Smooth muscle cell (in vitro differentiated cells): ENCODE results near the gene SPEF2. TPM values are rescaled to one million over a fixed set of nuclear protein-coding genes. Genes with fewer than 3 reads are reported as not detected.

Source experiments
- DNase-seq: peaks from one replicate; lab custom pipeline; 2025; ENCODE audit not compliant: unreplicated experiment; lab: John Stamatoyannopoulos, UW
- H2AFZ ChIP-seq: fragments of 200-600 bp; sonication (generic); 2 replicates; pipeline ENCODE4 v1.6.0; 2016; ENCODE audit warnings: antibody characterized with exemption, low read depth, mild to moderate bottlenecking
- H3F3A ChIP-seq: fragments of 200-600 bp; sonication (generic); 2 replicates; pipeline ENCODE4 v1.6.0; 2017; ENCODE audit warnings: antibody characterized with exemption, low read depth
- H3K27ac ChIP-seq: fragments of 200-600 bp; sonication (generic); 2 replicates; pipeline ENCODE4 v1.5.1; 2016; ENCODE audit warnings: low read depth, mild to moderate bottlenecking
- H3K27me3 ChIP-seq: fragments of 200-600 bp; sonication (generic); 2 replicates; pipeline ENCODE4 v1.6.1; 2016; ENCODE audit warnings: low read depth, mild to moderate bottlenecking
- H3K36me3 ChIP-seq: fragments of 200-600 bp; sonication (generic); 2 replicates; pipeline ENCODE4 v1.5.1; 2016; ENCODE audit warnings: low read depth
- H3K4me1 ChIP-seq: fragments of 200-600 bp; sonication (generic); 2 replicates; pipeline ENCODE4 v1.5.1; 2016; ENCODE audit warnings: low read depth
- H3K4me2 ChIP-seq: fragments of 200-600 bp; sonication (generic); 2 replicates; pipeline ENCODE4 v1.6.0; 2016; ENCODE audit warnings: mild to moderate bottlenecking
- H3K4me3 ChIP-seq: fragments of 200-600 bp; sonication (generic); 2 replicates; pipeline ENCODE4 v1.5.1; 2016; ENCODE audit warnings: mild to moderate bottlenecking
- H3K79me2 ChIP-seq: fragments of 200-600 bp; sonication (generic); 2 replicates; pipeline ENCODE4 v1.6.0; 2016; ENCODE audit warnings: low read depth, mild to moderate bottlenecking
- H3K9ac ChIP-seq: fragments of 200-600 bp; sonication (generic); 2 replicates; pipeline ENCODE4 v1.6.0; 2016; ENCODE audit warnings: low read depth
- H3K9me3 ChIP-seq: fragments of 200-600 bp; sonication (generic); replicated peaks from 2 replicates; pipeline ENCODE4 v1.5.1; 2016; ENCODE audit warnings: low read depth
- H4K20me1 ChIP-seq: fragments of 200-600 bp; sonication (generic); 2 replicates; pipeline ENCODE4 v1.6.0; 2016; ENCODE audit warnings: low read depth
- CTCF ChIP-seq: fragments of 200-600 bp; sonication (generic); IDR thresholded peaks from 2 replicates; pipeline ENCODE4 v1.5.1; 2017; ENCODE audit warnings: borderline replicate concordance, mild to moderate bottlenecking, antibody characterized with exemption; ENCODE audit not compliant: insufficient read depth, poor library complexity, severe bottlenecking
- WGBS: methylation state at CpG from one replicate; pipeline ENCODE4 v1.1.7; 2016; ENCODE audit warnings: low lambda C conversion rate; 5-methylcytosine and 5-hydroxymethylcytosine counted together
- polyA plus RNA-seq: library from polyadenylated mRNA; unstranded; fragments of >200 nt; fragmentation: Nextera tagmentation; extraction: Ambion mirVana; gene quantifications from 2 replicates; pipeline ENCODE4 v1.2.1, GENCODE V29; 2016
- total RNA-seq: library from RNA; depleted of rRNA; stranded (reverse); fragments of >200 nt; gene quantifications from 2 replicates; pipeline ENCODE4 v1.2.3, GENCODE V29; 2014

The SPEF2 gene
- total and polyA plus RNA-seq, 2 experiments from 2014 or later: 3.1 to 4.8 TPM

GRCh38 chr5:35743644-35744043 is 126.0 kb downstream of the SPEF2 start:
- no peak for DNase-seq
- no peak for TF ChIP-seq CTCF

GRCh38 chr5:35745193-35745592 is 127.5 kb downstream of the SPEF2 start:
- no peaks in the 10 kb centered on the region for H3K36me3 ChIP-seq
- H3K4me2 ChIP-seq: no peak overlapping the region
- H4K20me1 ChIP-seq: no peaks in the 10 kb centered on the region
- TF ChIP-seq CTCF: no peak
- no peaks in the 10 kb centered on the region for H3F3A ChIP-seq
- H3K9me3 ChIP-seq: no peaks in the 10 kb centered on the region
- H3K4me1 ChIP-seq: no peaks in the 10 kb centered on the region
- no peak overlapping the region for H3K9ac ChIP-seq
- no peak overlapping the region for H2AFZ ChIP-seq
- no peak for DNase-seq
- no peaks in the 10 kb centered on the region for H3K27me3 ChIP-seq
- no peak overlapping the region for H3K4me3 ChIP-seq
- WGBS: 92% methylated on average over 8 of the region's 8 CpGs
- H3K27ac ChIP-seq: no peak overlapping the region
- H3K79me2 ChIP-seq: no peaks in the 10 kb centered on the region

More at GRCh38 chr5:35743644-35744043, 126.0 kb downstream of the SPEF2 start:
- no peaks in the 10 kb centered on the region for H3K9me3 ChIP-seq
- no peaks in the 10 kb centered on the region for H4K20me1 ChIP-seq
- H2AFZ ChIP-seq: no peak overlapping the region
- no peaks in the 10 kb centered on the region for H3K4me1 ChIP-seq
- no peak overlapping the region for H3K9ac ChIP-seq
- no peaks in the 10 kb centered on the region for H3F3A ChIP-seq
- no peak overlapping the region for H3K27ac ChIP-seq
- no peaks in the 10 kb centered on the region for H3K79me2 ChIP-seq
- H3K36me3 ChIP-seq: no peaks in the 10 kb centered on the region
- H3K27me3 ChIP-seq: no peaks in the 10 kb centered on the region
- no peak overlapping the region for H3K4me2 ChIP-seq
- H3K4me3 ChIP-seq: no peak overlapping the region

- no peaks in the 10 kb centered on the region for H3K79me2 ChIP-seq
- no peak overlapping the region for H3K4me2 ChIP-seq
- H3F3A ChIP-seq: no peaks in the 10 kb centered on the region
- H3K9ac ChIP-seq: no peak overlapping the region
- no peaks in the 10 kb centered on the region for H3K36me3 ChIP-seq
- TF ChIP-seq CTCF: no peak
- no peak overlapping the region for H3K27ac ChIP-seq
- no peak for DNase-seq
- H3K27me3 ChIP-seq: no peaks in the 10 kb centered on the region
- 92% methylated on average over 3 of the region's 3 CpGs for WGBS
- H3K4me3 ChIP-seq: no peak overlapping the region
- no peaks in the 10 kb centered on the region for H3K9me3 ChIP-seq
- H4K20me1 ChIP-seq: no peaks in the 10 kb centered on the region
- no peak overlapping the region for H2AFZ ChIP-seq
- no peaks in the 10 kb centered on the region for H3K4me1 ChIP-seq
Measured at GRCh38 chr5:35745660-35746059, 128.0 kb downstream of the SPEF2 start.

GRCh38 chr5:35752012-35752411 is 134.3 kb downstream of the SPEF2 start:
- H3K9me3 ChIP-seq: no peaks in the 10 kb centered on the region
- no peak overlapping the region for H3K9ac ChIP-seq
- no peak for TF ChIP-seq CTCF
- no peaks in the 10 kb centered on the region for H3K79me2 ChIP-seq
- no peak overlapping the region for H2AFZ ChIP-seq
- no peaks in the 10 kb centered on the region for H4K20me1 ChIP-seq
- H3K27me3 ChIP-seq: no peaks in the 10 kb centered on the region
- no peak for DNase-seq
- 90% methylated on average over 6 of the region's 6 CpGs for WGBS
- H3K27ac ChIP-seq: no peak overlapping the region
- no peak overlapping the region for H3K4me3 ChIP-seq
- H3K4me1 ChIP-seq: no peaks in the 10 kb centered on the region
- no peak overlapping the region for H3K4me2 ChIP-seq
- no peaks in the 10 kb centered on the region for H3K36me3 ChIP-seq
- H3F3A ChIP-seq: no peaks in the 10 kb centered on the region
